Stimulated activated CD8-positive, alpha-beta memory T cell treated with anti-CD3 and anti-CD28 coated beads, Interleukin-7, amount 100 ng/mL, for 1 hour (primary cell): ENCODE data around the gene NRIP3.
"Not testable (repeated sequence)": the region's sequence is repeated elsewhere in the genome, so short reads cannot be mapped to it uniquely, and the experiment has no call there.

Source experiments
- DNase-seq, 2 donors: peaks; one replicate each; pipeline ENCODE4 v3.0.0-alpha.2; 2020; ENCODE audit warnings: low read depth in 2 of 2

The NRIP3 gene

GRCh38 chr11:8973121-8973520 is 30.7 kb downstream of the NRIP3 start:
- DNase-seq, result no peak

- DNase-seq, result no peak
Observed at GRCh38 chr11:8971924-8972316, 31.9 kb downstream of the NRIP3 start.

- DNase-seq, result no peak
Observed at GRCh38 chr11:8971196-8971923, 32.4 kb downstream of the NRIP3 start.

DNA sequence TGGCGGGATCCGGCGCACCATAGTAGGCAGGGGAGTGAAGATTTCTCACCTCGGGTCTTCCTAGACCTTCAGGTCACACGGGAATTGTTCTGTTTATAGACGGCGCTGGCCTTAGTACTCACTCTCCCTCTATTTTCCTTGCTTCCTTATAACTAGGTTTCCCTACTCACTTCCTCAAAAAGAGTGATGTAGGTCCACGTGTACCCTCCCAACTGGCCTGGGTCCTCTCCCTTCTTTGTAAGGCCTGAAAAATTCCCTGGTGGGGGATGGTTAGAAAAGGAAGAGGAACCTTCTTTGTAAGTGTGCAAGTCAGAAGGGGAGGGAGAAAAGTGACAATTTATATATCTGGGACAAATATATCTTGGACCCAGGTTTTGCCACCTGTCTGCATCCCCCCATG is 36.6 kb downstream of the NRIP3 start:
- no peak for DNase-seq

GRCh38 chr11:8964324-8965320 is 39.2 kb downstream of the NRIP3 start, which contains the start of gene TMEM9B:
Gene TMEM9B (minus strand): TSS chr11:8964442. CDS start chr11:8964313, 129 bp downstream.
- peak; percentile 43 to 52 for DNase-seq

DNA sequence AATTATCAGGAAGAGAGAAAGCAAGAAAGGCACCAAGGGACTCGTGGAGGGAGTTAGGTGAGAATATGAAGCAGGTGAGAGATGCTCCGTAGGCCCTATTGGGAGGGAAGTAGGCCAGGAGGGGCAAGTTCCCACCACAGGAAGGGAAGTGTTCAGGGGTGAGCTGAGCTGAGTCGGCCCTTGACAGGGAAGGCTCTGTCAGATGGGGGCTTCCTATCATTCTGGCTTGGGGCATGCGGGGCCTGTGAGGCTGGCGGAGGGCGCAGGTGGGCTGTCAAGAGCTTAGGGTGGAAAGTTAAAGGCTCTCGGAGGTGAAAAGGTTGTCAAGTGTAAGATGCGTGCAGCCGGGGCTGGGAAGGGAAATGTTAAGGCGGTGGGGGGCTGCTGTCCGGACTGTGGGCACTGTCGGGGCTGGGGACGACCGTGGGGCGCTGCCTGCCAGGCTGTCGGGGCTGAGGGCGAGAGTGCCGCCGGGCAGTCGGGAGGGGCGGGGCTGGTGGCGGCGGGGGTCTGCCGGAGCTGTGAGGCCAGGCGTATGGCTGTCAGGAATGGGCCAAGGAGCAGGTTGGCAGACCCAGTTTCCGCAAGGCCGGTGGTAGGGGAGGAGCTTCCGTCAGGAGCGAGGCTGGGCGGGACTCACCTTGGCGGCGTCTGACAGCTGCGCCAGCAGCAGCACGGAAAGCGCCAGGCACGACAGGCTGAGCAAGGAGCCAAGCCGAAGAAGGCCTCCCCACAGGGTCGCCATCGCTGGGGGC is 40.1 kb downstream of the NRIP3 start:
- peak; percentile 53 to 55 for DNase-seq

GRCh38 chr11:8962841-8963240 is 41.0 kb downstream of the NRIP3 start:
- no peak for DNase-seq

DNA sequence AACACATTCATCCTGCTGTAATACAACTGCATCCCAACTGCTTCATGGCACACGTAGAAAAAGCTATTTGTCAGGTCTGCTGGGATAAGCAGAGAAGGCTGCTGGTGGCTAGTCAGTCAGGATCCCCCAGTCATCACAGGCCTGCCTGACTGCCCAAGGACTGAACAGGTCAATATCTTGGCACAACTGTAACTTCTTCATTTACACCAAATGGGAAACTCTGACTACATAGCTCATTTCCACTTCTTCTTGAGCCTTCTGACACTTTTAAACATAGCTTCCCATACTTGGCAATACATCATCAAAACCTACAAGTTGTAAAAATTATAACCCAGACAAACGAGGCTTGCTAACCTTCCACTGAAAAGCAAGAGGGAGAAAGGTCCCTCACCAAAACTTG is 42.4 kb downstream of the NRIP3 start:
- DNase-seq, result no peak

DNA sequence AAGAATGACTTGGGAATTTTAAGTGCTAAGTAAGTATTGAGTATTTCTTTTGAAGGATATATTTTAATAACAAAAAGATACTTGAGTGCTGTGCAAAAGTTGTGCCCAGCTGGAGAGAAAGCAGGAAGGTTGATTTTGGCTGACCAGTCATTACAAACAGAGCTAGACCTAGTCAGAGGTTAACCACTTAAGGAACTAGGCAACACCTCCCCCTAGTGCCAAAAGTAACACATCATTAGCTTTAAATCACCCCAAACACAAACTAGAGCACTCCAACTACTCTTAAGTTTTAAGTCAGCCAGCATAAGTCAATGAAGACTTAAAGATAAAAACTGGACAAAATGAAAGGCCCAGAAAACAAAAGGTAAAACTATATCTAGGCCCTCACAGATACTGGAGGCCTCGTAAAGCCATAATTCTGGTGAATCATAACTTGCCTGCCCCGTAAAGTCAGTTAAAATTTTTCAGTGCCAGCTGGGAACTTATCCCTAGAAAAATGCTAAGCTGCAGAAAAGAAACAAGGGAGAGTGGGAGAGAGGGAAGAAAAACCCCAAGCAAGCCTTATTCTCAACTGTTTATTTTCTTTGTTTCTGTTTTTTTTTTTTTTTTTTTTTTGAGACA is 44.1 kb downstream of the NRIP3 start:
- no peak for DNase-seq

GRCh38 chr11:8956860-8957259 is 46.9 kb downstream of the NRIP3 start:
- DNase-seq, result no peak

DNA sequence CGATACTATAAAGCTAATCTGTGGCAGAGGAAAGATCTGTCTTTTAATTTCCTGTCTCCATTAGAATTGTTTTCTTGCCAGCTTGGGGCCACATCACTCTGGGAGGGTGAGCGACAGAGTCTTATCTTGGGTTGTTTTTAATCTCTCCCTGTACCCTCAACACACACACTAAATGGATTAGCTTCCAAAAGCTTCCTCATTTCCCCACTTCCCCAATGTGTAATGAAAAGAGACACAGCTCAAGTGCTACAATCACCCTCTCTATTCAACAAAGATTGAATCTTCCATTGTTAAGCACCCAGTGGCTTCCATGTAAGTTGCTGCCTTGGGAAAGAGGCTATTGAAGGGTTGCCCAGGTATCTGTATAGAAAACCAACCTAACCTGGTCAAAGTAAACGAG is 54.9 kb downstream of the NRIP3 start:
- no peak for DNase-seq

DNA sequence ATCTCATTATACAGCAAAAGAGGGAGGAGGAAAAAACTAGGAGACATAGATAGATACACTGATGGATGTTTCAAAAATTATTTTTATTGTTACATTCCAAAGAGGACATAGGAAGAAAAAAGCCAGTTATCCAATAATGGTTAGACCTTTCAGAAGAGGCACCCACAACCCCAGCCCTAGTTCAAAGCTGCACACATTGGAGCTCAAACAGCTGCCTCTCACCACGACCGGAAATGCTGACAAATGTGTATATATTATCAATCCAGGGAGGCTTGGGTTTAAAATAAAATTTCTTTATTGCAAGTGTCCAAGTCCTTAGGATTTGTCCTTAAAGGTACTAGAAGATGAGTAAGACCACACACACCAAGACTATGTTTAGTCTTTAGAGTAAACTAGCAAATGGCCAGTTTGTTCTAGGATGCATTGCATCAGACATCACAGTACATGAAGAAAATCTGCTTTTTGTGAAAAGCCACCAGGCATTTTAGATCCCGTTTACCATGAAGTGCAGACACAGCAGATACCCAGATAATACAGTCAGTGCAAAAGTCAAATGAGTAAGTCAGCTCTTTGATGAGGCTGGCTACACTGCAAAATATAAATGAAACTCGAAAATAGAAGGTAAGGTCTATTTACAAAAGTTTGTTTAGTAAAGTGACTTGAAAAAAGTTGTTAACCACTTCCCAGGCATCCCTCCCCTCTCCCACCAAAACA is 56.4 kb downstream of the NRIP3 start:
- no peak for DNase-seq

DNA sequence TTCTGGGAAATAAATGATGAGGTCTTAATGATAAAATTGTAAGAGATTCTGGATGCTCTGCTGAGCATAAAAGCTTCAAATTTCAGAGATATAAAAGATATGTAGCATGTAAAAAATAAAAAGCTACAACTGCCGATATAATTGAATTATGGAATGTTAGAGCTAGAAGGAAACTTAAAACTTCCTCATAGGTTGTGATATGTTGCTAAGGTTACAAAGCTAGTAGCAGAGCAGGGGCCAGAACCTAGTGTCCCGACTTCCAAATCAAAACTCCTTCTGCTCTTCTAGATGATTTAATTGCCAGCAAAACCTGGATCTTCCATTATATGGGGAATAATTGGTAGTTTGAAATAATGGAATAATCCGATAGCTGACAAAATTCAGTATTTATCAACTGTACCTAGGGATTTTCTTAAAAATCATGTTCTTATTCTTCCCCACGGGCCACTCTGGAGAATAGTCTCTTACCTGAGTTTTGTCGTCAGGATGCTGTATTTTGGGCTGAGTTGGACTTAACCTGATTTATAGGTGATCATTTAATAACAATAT is 61.2 kb downstream of the NRIP3 start, which contains the start of gene ASCL3:
Gene ASCL3 (minus strand): TSS at position 499 of the 549 bp plus-strand sequence. CDS start 4,855 bp downstream, outside the sequence.
- no peak for DNase-seq

DNA sequence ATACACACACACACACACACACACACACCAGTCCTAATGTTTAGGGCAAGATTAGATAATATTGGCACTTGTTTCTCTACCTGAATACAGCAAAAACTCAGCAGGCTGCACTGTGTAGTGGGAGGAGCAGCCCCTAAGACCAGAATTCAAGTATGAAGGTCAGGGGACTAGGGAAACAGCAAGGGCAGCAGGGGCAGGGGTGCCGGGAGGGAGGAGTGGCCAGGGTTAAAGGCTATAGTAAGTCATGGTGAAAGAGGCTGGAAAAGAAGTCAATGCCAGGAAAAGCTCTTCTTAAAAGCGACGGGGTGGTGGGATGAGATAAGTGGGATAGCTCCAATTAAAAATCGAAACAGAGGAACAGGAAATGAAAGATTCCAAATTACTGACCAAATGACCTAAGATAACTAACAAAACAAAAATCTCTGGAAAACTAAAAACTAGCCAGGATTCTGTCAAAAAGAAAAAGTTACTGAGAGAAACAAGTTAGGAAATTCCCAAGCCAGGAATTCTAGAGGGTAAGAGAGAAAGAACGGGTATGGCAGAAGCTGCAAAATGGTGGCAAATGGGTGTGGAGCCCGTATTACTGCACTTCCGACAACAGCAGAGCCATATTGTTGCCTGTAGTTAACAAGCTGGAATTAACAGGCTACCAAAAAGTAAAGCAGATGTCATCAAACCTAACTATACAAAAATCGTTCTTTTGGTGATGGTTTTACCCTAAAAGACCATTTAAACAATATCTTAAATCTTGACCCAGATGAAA is 62.3 kb downstream of the NRIP3 start:
- DNase-seq, result no peak

DNA sequence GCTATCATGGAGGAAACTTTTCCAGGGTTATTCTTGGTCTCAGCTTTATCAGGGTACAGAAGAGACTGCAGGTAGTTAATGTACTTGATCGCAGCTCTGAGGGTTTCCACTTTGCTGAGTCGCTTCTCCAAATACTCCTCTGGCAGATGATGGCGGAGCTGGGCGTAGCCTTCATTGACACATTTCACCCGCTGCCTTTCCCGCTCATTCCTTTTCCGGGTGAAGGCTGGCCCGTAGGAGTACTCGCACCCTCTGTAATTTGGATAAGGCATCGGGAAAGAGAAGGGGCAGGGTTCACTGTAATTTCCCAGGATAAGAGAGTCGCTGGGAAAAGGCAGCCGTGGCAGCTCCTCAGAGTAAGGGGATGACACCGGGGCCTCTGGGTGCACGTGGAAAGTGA is 66.1 kb downstream of the NRIP3 start:
- DNase-seq, result no peak

GRCh38 chr11:8937159-8937558 is 66.6 kb downstream of the NRIP3 start:
- no peak for DNase-seq

DNA sequence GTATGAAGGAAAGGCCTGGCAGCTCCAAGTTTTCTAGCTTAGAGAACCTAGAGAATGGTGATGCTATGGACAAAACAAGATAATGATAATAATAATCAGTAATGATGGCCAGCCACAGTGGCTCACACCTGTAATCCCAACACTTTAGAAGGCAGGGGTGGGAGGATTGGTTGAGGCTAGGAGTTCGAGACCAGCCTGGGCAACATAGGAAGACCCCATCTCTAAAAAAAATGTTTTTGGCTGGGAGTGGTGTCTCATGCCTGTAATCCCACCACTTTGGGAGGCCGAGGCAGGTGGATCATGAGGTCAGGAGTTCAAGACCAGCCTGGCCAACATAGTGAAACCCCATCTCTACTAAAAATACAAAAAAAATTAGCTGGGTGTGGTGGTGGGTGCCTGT is 68.0 kb downstream of the NRIP3 start:
- not testable (repeated sequence) for DNase-seq

DNA sequence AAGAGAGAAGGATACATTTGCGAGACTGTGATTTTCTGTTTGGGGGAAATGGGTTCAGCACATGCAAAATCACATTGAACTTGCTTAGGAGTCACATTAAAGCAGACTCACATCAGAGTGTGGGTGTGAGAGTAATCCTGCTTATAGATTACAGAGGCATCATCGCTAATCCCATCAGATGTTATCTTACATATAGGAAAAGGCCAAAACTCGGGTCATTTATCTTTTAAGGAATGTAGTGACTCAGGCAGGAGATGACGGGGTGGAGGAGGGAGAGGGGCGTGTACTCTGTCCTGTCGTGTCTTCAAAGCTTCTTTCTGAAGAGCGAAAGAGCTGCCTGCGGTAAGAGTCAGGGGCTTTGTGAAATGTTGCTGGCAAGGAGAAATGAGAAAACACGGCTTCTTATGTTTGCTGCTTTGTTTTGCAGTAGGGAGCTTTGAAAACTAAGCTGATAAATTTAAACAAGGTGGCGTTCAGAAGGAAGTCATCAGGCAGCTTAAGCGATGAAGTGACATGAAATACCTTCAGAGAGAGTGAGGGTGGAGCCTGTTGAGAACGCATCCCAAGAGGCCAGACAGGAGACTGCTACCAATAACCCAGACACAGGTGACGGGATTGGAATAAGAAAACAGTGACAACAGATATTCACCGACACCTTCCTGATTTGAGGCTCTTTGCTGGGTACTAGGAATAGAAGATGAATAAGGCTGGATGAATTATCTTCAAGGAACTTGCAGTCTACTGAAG is 68.9 kb downstream of the NRIP3 start:
- no peak for DNase-seq

DNA sequence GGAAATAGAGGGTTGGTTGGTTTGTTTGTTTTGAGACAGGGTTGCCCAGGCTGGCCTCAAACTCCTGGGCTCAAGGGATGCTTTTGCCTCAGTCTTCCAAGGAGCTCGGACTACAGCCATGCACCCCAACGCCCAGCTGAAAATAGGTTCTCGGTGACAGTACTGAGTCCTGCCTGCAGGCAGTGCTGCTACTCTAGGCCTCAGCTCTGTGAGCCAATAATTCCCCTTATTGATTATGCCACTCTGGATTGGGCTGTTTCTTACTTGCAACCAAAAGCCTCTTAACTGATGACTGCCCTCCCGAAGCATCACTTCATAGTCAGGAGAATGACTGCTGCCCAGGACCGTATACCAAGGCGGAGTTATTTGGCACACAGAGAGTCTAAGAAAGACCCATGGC is 69.9 kb downstream of the NRIP3 start:
- DNase-seq, result no peak
